ENCODE data around the gene SULT1A2.
"Not testable (repeated sequence)": the region's sequence is repeated elsewhere in the genome, so short reads cannot be mapped to it uniquely, and the experiment has no call there.

Gene SULT1A2

GRCh38 chr16:28603381-28604185 is 6.7 kb upstream of the SULT1A2 start:
- DNase-seq (ENCODE audit: extremely low read depth, low read depth), result no peak
- H3K4me3 ChIP-seq (replicated peaks; ENCODE audit: low read depth, low read length), result no peak overlapping the region
- TF ChIP-seq CTCF (IDR thresholded peaks at IDR 0.05; ENCODE audit: low read depth, low read length, missing control alignments), result no peak

- DNase-seq (ENCODE audit: extremely low read depth, low read depth), result no peak
- TF ChIP-seq CTCF (IDR thresholded peaks at IDR 0.05; ENCODE audit: low read depth, low read length, missing control alignments), result no peak
Observed at GRCh38 chr16:28602529-28602928, 5.7 kb upstream of the SULT1A2 start.

GRCh38 chr16:28602062-28602461 is 5.2 kb upstream of the SULT1A2 start:
- not testable (repeated sequence) for H3K4me3 ChIP-seq (replicated peaks; ENCODE audit: low read depth, low read length); DNase-seq (ENCODE audit: extremely low read depth, low read depth)

More at GRCh38 chr16:28602529-28602928, 5.7 kb upstream of the SULT1A2 start:
- no peak overlapping the region for H3K4me3 ChIP-seq (replicated peaks; ENCODE audit: low read depth, low read length)

- H3K4me3 ChIP-seq (replicated peaks; ENCODE audit: low read depth, low read length); DNase-seq (ENCODE audit: extremely low read depth, low read depth): not testable (repeated sequence)
Observed at GRCh38 chr16:28601589-28601988, 4.7 kb upstream of the SULT1A2 start.

GRCh38 chr16:28600965-28601364 is 4.1 kb upstream of the SULT1A2 start:
- not testable (repeated sequence) for DNase-seq (ENCODE audit: extremely low read depth, low read depth); H3K4me3 ChIP-seq (replicated peaks; ENCODE audit: low read depth, low read length)

- not testable (repeated sequence) for H3K4me3 ChIP-seq (replicated peaks; ENCODE audit: low read depth, low read length); DNase-seq (ENCODE audit: extremely low read depth, low read depth)
Observed at GRCh38 chr16:28599377-28600285, 2.8 kb upstream of the SULT1A2 start.

GRCh38 chr16:28597692-28598261 is 927 bp upstream of the SULT1A2 start:
- H3K4me3 ChIP-seq (replicated peaks; ENCODE audit: low read depth, low read length), result no peak overlapping the region

GRCh38 chr16:28596115-28596630 is 677 bp downstream of the SULT1A2 start:
- DNase-seq (ENCODE audit: extremely low read depth, low read depth), result no peak
- no peak for TF ChIP-seq CTCF (IDR thresholded peaks at IDR 0.05; ENCODE audit: low read depth, low read length, missing control alignments)
- no peak overlapping the region for H3K4me3 ChIP-seq (replicated peaks; ENCODE audit: low read depth, low read length)

More at GRCh38 chr16:28597692-28598261, 927 bp upstream of the SULT1A2 start:
- no peak for TF ChIP-seq CTCF (IDR thresholded peaks at IDR 0.05; ENCODE audit: low read depth, low read length, missing control alignments)
- DNase-seq (ENCODE audit: extremely low read depth, low read depth), result no peak

GRCh38 chr16:28595451-28595850 is 1.4 kb downstream of the SULT1A2 start:
- not testable (repeated sequence) for H3K4me3 ChIP-seq (replicated peaks; ENCODE audit: low read depth, low read length); DNase-seq (ENCODE audit: extremely low read depth, low read depth)
